Karpas-422 (cell line): Measurements from ENCODE around the gene TRAPPC1. TPM values are rescaled to one million over a fixed set of nuclear protein-coding genes. Genes with fewer than 3 reads are reported as not detected.

Experiments used
- DNase-seq: peaks from one replicate; pipeline ENCODE4 v3.0.0-alpha.2; 2015
- H2AFZ ChIP-seq: fragments of 200-600 bp; sonication (generic); 2 replicates; pipeline ENCODE4 v1.6.1; 2014; ENCODE audit warnings: antibody characterized with exemption, low read length, mixed read lengths
- H3K27ac ChIP-seq: fragments of 200-600 bp; sonication (generic); 2 replicates; pipeline ENCODE4 v1.5.1; 2014; ENCODE audit warnings: mild to moderate bottlenecking, low read length, moderate library complexity
- H3K27me3 ChIP-seq: fragments of 200-600 bp; sonication (generic); 2 replicates; pipeline ENCODE4 v1.6.1; 2014; ENCODE audit warnings: low read length, mixed read lengths
- H3K36me3 ChIP-seq: fragments of 200-600 bp; sonication (generic); 2 replicates; pipeline ENCODE4 v1.6.1; 2014; ENCODE audit warnings: low read length, mixed read lengths; ENCODE audit not compliant: insufficient read depth
- H3K4me1 ChIP-seq: fragments of 200-600 bp; sonication (generic); 2 replicates; pipeline ENCODE4 v1.6.1; 2014; ENCODE audit warnings: mild to moderate bottlenecking, low read length, mixed read lengths
- H3K4me2 ChIP-seq: fragments of 200-600 bp; sonication (generic); 2 replicates; pipeline ENCODE4 v1.6.1; 2014; ENCODE audit warnings: low read length, low read depth, mild to moderate bottlenecking; ENCODE audit not compliant: poor library complexity, severe bottlenecking
- H3K4me3 ChIP-seq: fragments of 200-600 bp; sonication (generic); 2 replicates; pipeline ENCODE4 v1.5.1; 2014; ENCODE audit warnings: mild to moderate bottlenecking, antibody characterized with exemption, low read length, mixed read lengths
- H3K79me2 ChIP-seq: fragments of 200-600 bp; sonication (generic); 2 replicates; pipeline ENCODE4 v1.6.1; 2014; ENCODE audit warnings: mild to moderate bottlenecking, low read length, mixed read lengths
- H3K9ac ChIP-seq: fragments of 200-600 bp; sonication (generic); 2 replicates; pipeline ENCODE4 v1.6.0; 2014; ENCODE audit warnings: low read length
- H3K9me2 ChIP-seq: fragments of 200-600 bp; sonication (generic), shearing (Covaris generic); replicated peaks from 2 replicates; pipeline ENCODE4 v1.6.0; 2014; ENCODE audit warnings: mild to moderate bottlenecking, low read length, moderate library complexity; ENCODE audit not compliant: insufficient read depth
- H3K9me3 ChIP-seq: fragments of 300-700, 200-600 bp; sonication (generic); 2 replicates; pipeline ENCODE4 v1.6.1; 2014; ENCODE audit warnings: low read length, mixed read lengths
- H4K20me1 ChIP-seq: fragments of 200-600 bp; sonication (generic); 2 replicates; pipeline ENCODE4 v1.6.1; 2014; ENCODE audit warnings: mild to moderate bottlenecking, antibody characterized with exemption, low read length, low read depth; ENCODE audit not compliant: insufficient read depth
- total RNA-seq: library from RNA; depleted of rRNA; stranded (reverse); fragments of >200 nt; shearing (Covaris generic); gene quantifications from 2 replicates; pipeline ENCODE4 v1.2.3, GENCODE V29; 2014; ENCODE audit warnings: low replicate concordance

Gene TRAPPC1
- total RNA-seq, 1 experiment from 2014 or later, result 54.4 TPM

- Histone ChIP-seq H3K4me3 (peak within 1 kb of the TSS; percentile 91), H3K4me1 (peaks cover 35% of the 10 kb centered on the region), H4K20me1 (peaks cover 31% of the 10 kb centered on the region; the same call in 1 of the 2 replicates), H3K9me2 (no peaks in the 10 kb centered on the region), H3K79me2 (peaks cover 60% of the 10 kb centered on the region), H3K27ac (peak within 1 kb of the TSS; percentile 86), H3K9ac (peak within 1 kb of the TSS; percentile 97), H3K36me3 (peaks cover 28% of the 10 kb centered on the region; the same call in 1 of the 2 replicates), H3K27me3 (no peaks in the 10 kb centered on the region), H3K4me2 (peak within 1 kb of the TSS; percentile 99), H3K9me3 (no peaks in the 10 kb centered on the region), H2AFZ (no peak within 1 kb of the TSS)
- DNase-seq, result no peak
Measured at GRCh38 chr17:7888184-7888920, 43.4 kb downstream of the TRAPPC1 start, which contains the start of gene CHD3. TSS of gene CHD3 (plus strand) at chr17:7888789. CDS start at chr17:7889001, 212 bp downstream.

GRCh38 chr17:7887482-7888183, 44.1 kb downstream of the TRAPPC1 start:
- Histone ChIP-seq H3K9ac (peak overlapping the region; percentile 97), H4K20me1 (peaks cover 31% of the 10 kb centered on the region; the same call in 1 of the 2 replicates), H2AFZ (no peak overlapping the region), H3K9me2 (no peaks in the 10 kb centered on the region), H3K9me3 (no peaks in the 10 kb centered on the region), H3K4me3 (peak overlapping the region; percentile 91), H3K4me2 (peak overlapping the region; percentile 99), H3K27ac (peak overlapping the region; percentile 86), H3K79me2 (peaks cover 62% of the 10 kb centered on the region), H3K4me1 (peaks cover 42% of the 10 kb centered on the region), H3K27me3 (no peaks in the 10 kb centered on the region), H3K36me3 (peaks cover 28% of the 10 kb centered on the region; the same call in 1 of the 2 replicates)
- peak; percentile 91 for DNase-seq

- H3K4me3 ChIP-seq, result peak overlapping the region; percentile 91
- peak overlapping the region; percentile 97 for H3K9ac ChIP-seq
- H3K27me3 ChIP-seq, result no peaks in the 10 kb centered on the region
- H3K27ac ChIP-seq, result peak overlapping the region; percentile 86
- DNase-seq, result no peak
- peak overlapping the region; percentile 99 for H3K4me2 ChIP-seq
- H3K9me2 ChIP-seq, result no peaks in the 10 kb centered on the region
- peaks cover 64% of the 10 kb centered on the region for H3K79me2 ChIP-seq
- H3K9me3 ChIP-seq, result no peaks in the 10 kb centered on the region
- peaks cover 31% of the 10 kb centered on the region; the same call in 1 of the 2 replicates for H4K20me1 ChIP-seq
- peaks cover 48% of the 10 kb centered on the region for H3K4me1 ChIP-seq
- no peak overlapping the region for H2AFZ ChIP-seq
- peaks cover 28% of the 10 kb centered on the region; the same call in 1 of the 2 replicates for H3K36me3 ChIP-seq
Measured at GRCh38 chr17:7887038-7887481, 44.7 kb downstream of the TRAPPC1 start.

GRCh38 chr17:7886227-7887037, 45.3 kb downstream of the TRAPPC1 start:
- Histone ChIP-seq H4K20me1 (peaks cover 31% of the 10 kb centered on the region; the same call in 1 of the 2 replicates), H2AFZ (no peak overlapping the region), H3K27me3 (no peaks in the 10 kb centered on the region), H3K4me3 (peak overlapping the region; percentile 91), H3K9ac (peak overlapping the region; percentile 97), H3K9me2 (no peaks in the 10 kb centered on the region), H3K27ac (peak overlapping the region; percentile 86), H3K36me3 (peaks cover 23% of the 10 kb centered on the region; the same call in 1 of the 2 replicates), H3K9me3 (no peaks in the 10 kb centered on the region), H3K4me2 (peak overlapping the region; percentile 99), H3K79me2 (peaks cover 61% of the 10 kb centered on the region), H3K4me1 (peaks cover 54% of the 10 kb centered on the region)
- peak; percentile 66 for DNase-seq

- peak overlapping the region; percentile 86 for H3K27ac ChIP-seq
- DNase-seq, result peak; percentile 77
- H2AFZ ChIP-seq, result no peak overlapping the region
- H4K20me1 ChIP-seq, result peaks cover 31% of the 10 kb centered on the region; the same call in 1 of the 2 replicates
- H3K9ac ChIP-seq, result peak overlapping the region; percentile 97
- no peaks in the 10 kb centered on the region for H3K9me3 ChIP-seq
- H3K79me2 ChIP-seq, result peaks cover 59% of the 10 kb centered on the region
- H3K36me3 ChIP-seq, result peaks cover 15% of the 10 kb centered on the region; the same call in 1 of the 2 replicates
- peak overlapping the region; percentile 99 for H3K4me2 ChIP-seq
- peak overlapping the region; percentile 91 for H3K4me3 ChIP-seq
- H3K4me1 ChIP-seq, result peaks cover 62% of the 10 kb centered on the region
- no peaks in the 10 kb centered on the region for H3K9me2 ChIP-seq
- H3K27me3 ChIP-seq, result no peaks in the 10 kb centered on the region
Measured at GRCh38 chr17:7885367-7886226, 46.1 kb downstream of the TRAPPC1 start.

GRCh38 chr17:7884581-7885366, 47.0 kb downstream of the TRAPPC1 start:
- peak overlapping the region; percentile 99 for H3K27ac ChIP-seq
- peaks cover 53% of the 10 kb centered on the region for H3K79me2 ChIP-seq
- peak overlapping the region; percentile 91; the same call in 1 of the 2 replicates for H3K4me3 ChIP-seq
- H3K36me3 ChIP-seq, result peaks cover 11% of the 10 kb centered on the region; the same call in 1 of the 2 replicates
- DNase-seq, result peak; percentile 82
- no peaks in the 10 kb centered on the region for H3K27me3 ChIP-seq
- H2AFZ ChIP-seq, result no peak overlapping the region
- peaks cover 71% of the 10 kb centered on the region for H3K4me1 ChIP-seq
- no peaks in the 10 kb centered on the region for H3K9me2 ChIP-seq
- H4K20me1 ChIP-seq, result peaks cover 31% of the 10 kb centered on the region; the same call in 1 of the 2 replicates
- peak overlapping the region; percentile 99 for H3K4me2 ChIP-seq
- peak overlapping the region; percentile 97 for H3K9ac ChIP-seq
- no peaks in the 10 kb centered on the region for H3K9me3 ChIP-seq
